Astrocyte (in vitro differentiated cells and primary cell): ENCODE results near the gene CNPY3. TPM values are rescaled to one million over a fixed set of nuclear protein-coding genes. Genes with fewer than 3 reads are reported as not detected.

ENCODE experiments used
- DNase-seq: peaks from one replicate; pipeline ENCODE4 v3.0.0-alpha.2; 2010; ENCODE audit warnings: low read depth
- FAIRE-seq: peaks from 2 replicates; lab custom pipeline; 2011; peaks lifted over from hg19 to GRCh38; lab: Jason Lieb, UNC
- H2AFZ ChIP-seq: 2 replicates; pipeline ENCODE4 v1.6.0; 2012; ENCODE audit warnings: low read depth, low read length, inconsistent platforms
- H3K27ac ChIP-seq: 2 replicates; pipeline ENCODE4 v1.5.1; 2011; ENCODE audit warnings: low read depth, low read length, inconsistent platforms
- H3K27me3 ChIP-seq: 2 replicates; pipeline ENCODE4 v1.6.0; 2011; ENCODE audit warnings: low read length, inconsistent platforms; ENCODE audit not compliant: insufficient read depth
- H3K36me3 ChIP-seq: 2 replicates; pipeline ENCODE4 v1.5.1; 2011; ENCODE audit warnings: low read length, inconsistent platforms; ENCODE audit not compliant: insufficient read depth
- H3K4me1 ChIP-seq: 2 replicates; pipeline ENCODE4 v1.5.1; 2011; ENCODE audit warnings: low read length, inconsistent platforms; ENCODE audit not compliant: insufficient read depth
- H3K4me2 ChIP-seq: 2 replicates; pipeline ENCODE4 v1.6.0; 2012; ENCODE audit warnings: low read length, inconsistent platforms
- H3K4me3 ChIP-seq: 2 replicates; pipeline ENCODE4 v1.5.1; 2011; ENCODE audit warnings: low read depth, mild to moderate bottlenecking, low read length, inconsistent platforms; ENCODE audit not compliant: insufficient read depth
- H3K79me2 ChIP-seq: 2 replicates; pipeline ENCODE4 v1.6.0; 2012; ENCODE audit warnings: mild to moderate bottlenecking, low read length, inconsistent platforms; ENCODE audit not compliant: insufficient read depth
- H3K9ac ChIP-seq: 2 replicates; pipeline ENCODE4 v1.6.0; 2012; ENCODE audit warnings: mild to moderate bottlenecking, low read length, inconsistent platforms
- H3K9me3 ChIP-seq: 2 replicates; pipeline ENCODE4 v1.5.1; 2012; ENCODE audit warnings: low read depth, mild to moderate bottlenecking, low read length, inconsistent platforms; ENCODE audit not compliant: insufficient read depth
- H4K20me1 ChIP-seq: 2 replicates; pipeline ENCODE4 v1.6.0; 2012; ENCODE audit warnings: low read length, inconsistent platforms; ENCODE audit not compliant: insufficient read depth
- H3K27ac Mint-ChIP-seq: one replicate; pipeline ENCODE4 v1.8.0; 2021; ENCODE audit warnings: mild to moderate bottlenecking, mixed read lengths; ENCODE audit not compliant: unreplicated experiment
- H3K27me3 Mint-ChIP-seq: one replicate; pipeline ENCODE4 v1.8.0; 2021; ENCODE audit warnings: low read depth, mixed read lengths; ENCODE audit not compliant: unreplicated experiment
- H3K36me3 Mint-ChIP-seq: one replicate; pipeline ENCODE4 v1.8.0; 2021; ENCODE audit warnings: low read depth, mixed read lengths; ENCODE audit not compliant: unreplicated experiment
- H3K4me1 Mint-ChIP-seq: one replicate; pipeline ENCODE4 v1.8.0; 2021; ENCODE audit warnings: low read depth, mixed read lengths; ENCODE audit not compliant: unreplicated experiment
- H3K4me3 Mint-ChIP-seq: one replicate; pipeline ENCODE4 v1.8.0; 2021; ENCODE audit warnings: mild to moderate bottlenecking, moderate library complexity, mixed read lengths; ENCODE audit not compliant: unreplicated experiment
- H3K9me3 Mint-ChIP-seq: one replicate; pipeline ENCODE4 v1.8.0; 2021; ENCODE audit warnings: mild to moderate bottlenecking, mixed read lengths; ENCODE audit not compliant: unreplicated experiment
- CTCF ChIP-seq: IDR thresholded peaks from 2 replicates; pipeline ENCODE4 v1.5.1; 2011; ENCODE audit warnings: low read depth, mild to moderate bottlenecking, inconsistent platforms, low read length, moderate library complexity; ENCODE audit not compliant: insufficient read depth
- EZH2 ChIP-seq: IDR thresholded peaks from 2 replicates; pipeline ENCODE4 v1.6.1; 2012; ENCODE audit warnings: mild to moderate bottlenecking, low read length, inconsistent platforms; ENCODE audit not compliant: insufficient read depth
- total RNA-seq: library from RNA; stranded (reverse); gene quantifications from 2 replicates; pipeline ENCODE4 v1.2.1, GENCODE V29; 2021

The CNPY3 gene
- total RNA-seq, 1 donor from 2014 or later, result 37.4 TPM

DNA sequence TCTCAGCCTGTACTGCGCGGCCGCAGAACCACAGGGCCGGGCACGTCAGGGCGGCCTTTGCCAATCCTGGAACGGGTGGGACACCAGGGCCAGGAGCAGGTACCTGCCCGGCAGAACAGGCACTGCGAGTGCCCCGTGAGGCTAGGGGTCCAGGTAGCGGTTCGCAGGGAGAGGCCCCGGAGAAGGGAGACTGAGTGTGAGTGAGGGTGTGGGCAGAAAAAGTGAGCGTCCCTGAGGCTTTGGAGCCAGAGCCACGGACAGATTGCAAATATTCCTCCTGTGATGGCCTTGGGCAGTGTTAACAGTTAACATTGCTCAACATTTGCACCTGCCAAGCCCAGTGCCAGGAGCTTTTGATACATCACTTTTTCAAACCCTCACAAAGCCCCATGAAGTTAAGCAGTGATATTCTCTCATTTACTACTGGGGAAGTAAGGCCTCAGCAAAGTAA is 31.8 kb downstream of the CNPY3 start:
- FAIRE-seq (no peak), DNase-seq (no peak)
- TF ChIP-seq CTCF, result no peak
- TF ChIP-seq EZH2, result no peak
- no peaks in the 10 kb centered on the region for H3K4me1 Mint-ChIP-seq
- H4K20me1 ChIP-seq, result no peaks in the 10 kb centered on the region
- no peak overlapping the region for H3K27ac Mint-ChIP-seq
- peak overlapping the region; percentile 89 for H3K4me2 ChIP-seq
- H3K36me3 ChIP-seq, result no peaks in the 10 kb centered on the region
- H3K27me3 Mint-ChIP-seq, result peaks cover 20% of the 10 kb centered on the region
- H3K4me3 ChIP-seq, result peak overlapping the region; percentile 50
- no peaks in the 10 kb centered on the region for H3K9me3 Mint-ChIP-seq
- peaks cover 9% of the 10 kb centered on the region for H3K4me1 ChIP-seq
- no peaks in the 10 kb centered on the region for H3K9me3 ChIP-seq
- peaks cover 3% of the 10 kb centered on the region for H3K27me3 ChIP-seq
- H3K9ac ChIP-seq, result peak overlapping the region; percentile 23
- no peaks in the 10 kb centered on the region for H3K79me2 ChIP-seq
- H3K27ac ChIP-seq, result no peak overlapping the region
- peak overlapping the region; percentile 73 for H2AFZ ChIP-seq
- peaks cover 18% of the 10 kb centered on the region for H3K36me3 Mint-ChIP-seq
- no peak overlapping the region for H3K4me3 Mint-ChIP-seq

DNA sequence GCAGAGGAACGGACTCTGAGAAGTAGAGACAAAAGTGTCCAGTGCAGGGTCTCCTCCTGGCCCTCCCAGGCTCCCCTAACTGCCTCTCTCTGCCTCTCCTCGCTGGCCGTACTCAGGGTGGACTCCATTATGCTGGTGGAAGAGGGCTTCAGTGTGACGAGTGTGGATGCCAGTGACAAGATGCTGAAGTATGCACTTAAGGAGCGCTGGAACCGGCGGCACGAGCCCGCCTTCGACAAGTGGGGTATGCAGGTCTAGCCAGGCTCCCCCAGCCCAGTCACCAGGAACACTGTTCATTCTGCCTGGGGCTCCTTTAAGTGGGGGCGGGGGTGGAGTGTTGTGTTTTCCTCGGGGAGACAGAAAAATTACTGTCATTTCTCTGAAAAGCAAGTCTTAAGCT is 32.8 kb downstream of the CNPY3 start:
- Histone ChIP-seq H3K9me3 (no peaks in the 10 kb centered on the region), H4K20me1 (no peaks in the 10 kb centered on the region), H3K27me3 (peaks cover 3% of the 10 kb centered on the region), H3K4me3 (no peak overlapping the region), H3K79me2 (no peaks in the 10 kb centered on the region), H3K27ac (no peak overlapping the region), H3K4me2 (no peak overlapping the region), H3K4me1 (peaks cover 9% of the 10 kb centered on the region), H3K9ac (no peak overlapping the region), H2AFZ (no peak overlapping the region), H3K36me3 (no peaks in the 10 kb centered on the region)
- DNase-seq (no peak), FAIRE-seq (no peak)
- Mint-ChIP-seq H3K9me3 (no peaks in the 10 kb centered on the region), H3K4me3 (no peak overlapping the region), H3K36me3 (peaks cover 19% of the 10 kb centered on the region), H3K27ac (no peak overlapping the region), H3K4me1 (no peaks in the 10 kb centered on the region), H3K27me3 (peaks cover 20% of the 10 kb centered on the region)
- TF ChIP-seq EZH2, result no peak
- TF ChIP-seq CTCF, result no peak

- Mint-ChIP-seq H3K4me3 (no peak overlapping the region), H3K27ac (no peak overlapping the region)
Measured at GRCh38 chr6:42962502-42963178, 33.4 kb downstream of the CNPY3 start.

More at GRCh38 chr6:42962502-42963178, 33.4 kb downstream of the CNPY3 start:
- Histone ChIP-seq H3K36me3 (no peaks in the 10 kb centered on the region), H2AFZ (no peak overlapping the region), H3K9me3 (no peaks in the 10 kb centered on the region), H3K9ac (no peak overlapping the region), H4K20me1 (no peaks in the 10 kb centered on the region), H3K4me3 (no peak overlapping the region), H3K4me2 (no peak overlapping the region), H3K27ac (no peak overlapping the region), H3K27me3 (peaks cover 3% of the 10 kb centered on the region), H3K79me2 (no peaks in the 10 kb centered on the region), H3K4me1 (peaks cover 9% of the 10 kb centered on the region)
- Mint-ChIP-seq H3K9me3 (no peaks in the 10 kb centered on the region), H3K27me3 (peaks cover 20% of the 10 kb centered on the region), H3K4me1 (no peaks in the 10 kb centered on the region), H3K36me3 (peaks cover 23% of the 10 kb centered on the region)
- no peak for DNase-seq
- TF ChIP-seq CTCF, result no peak
- no peak for TF ChIP-seq EZH2
- no peak for FAIRE-seq
